HPDE6-E6E7 (cell line): ENCODE data around the gene HCN3.
A peak's percentile ranks its signal among the peaks of the same experiment; 100 is the strongest.
"Not testable (repeated sequence)": the region's sequence is repeated elsewhere in the genome, so short reads cannot be mapped to it uniquely, and the experiment has no call there.

Experiments
- DNase-seq: peaks from one replicate; pipeline ENCODE4 v3.0.0; 2011; ENCODE audit warnings: missing footprints; ENCODE audit errors: extremely low spot score

Gene HCN3

DNA sequence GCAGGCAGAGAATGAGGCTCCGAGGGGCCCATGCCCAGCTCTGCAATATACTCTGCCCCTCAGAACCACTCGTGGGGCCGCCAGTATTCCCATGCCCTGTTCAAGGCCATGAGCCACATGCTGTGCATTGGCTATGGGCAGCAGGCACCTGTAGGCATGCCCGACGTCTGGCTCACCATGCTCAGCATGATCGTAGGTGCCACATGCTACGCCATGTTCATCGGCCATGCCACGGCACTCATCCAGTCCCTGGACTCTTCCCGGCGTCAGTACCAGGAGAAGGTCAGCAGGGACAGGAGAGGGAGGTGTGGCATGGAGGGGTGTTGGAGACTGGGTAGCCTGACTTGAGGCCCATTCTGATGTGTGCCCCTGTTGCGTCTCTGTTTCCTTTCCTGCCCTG is 7.2 kb downstream of the HCN3 start:
- DNase-seq = no peak

DNA sequence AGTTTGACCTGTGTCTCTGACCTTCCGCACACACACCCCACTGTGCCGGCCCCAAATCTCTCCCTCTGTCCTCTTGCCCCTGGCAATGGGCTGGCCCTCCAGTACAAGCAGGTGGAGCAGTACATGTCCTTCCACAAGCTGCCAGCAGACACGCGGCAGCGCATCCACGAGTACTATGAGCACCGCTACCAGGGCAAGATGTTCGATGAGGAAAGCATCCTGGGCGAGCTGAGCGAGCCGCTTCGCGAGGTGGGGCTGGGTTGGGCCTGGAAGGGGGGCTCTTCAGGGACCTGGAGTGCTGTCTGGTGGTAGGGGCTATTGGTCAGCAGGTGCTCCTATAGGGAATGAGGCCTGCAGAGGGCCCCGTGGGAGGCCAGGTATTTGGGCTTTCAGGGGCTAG is 7.8 kb downstream of the HCN3 start:
- DNase-seq = no peak

DNA sequence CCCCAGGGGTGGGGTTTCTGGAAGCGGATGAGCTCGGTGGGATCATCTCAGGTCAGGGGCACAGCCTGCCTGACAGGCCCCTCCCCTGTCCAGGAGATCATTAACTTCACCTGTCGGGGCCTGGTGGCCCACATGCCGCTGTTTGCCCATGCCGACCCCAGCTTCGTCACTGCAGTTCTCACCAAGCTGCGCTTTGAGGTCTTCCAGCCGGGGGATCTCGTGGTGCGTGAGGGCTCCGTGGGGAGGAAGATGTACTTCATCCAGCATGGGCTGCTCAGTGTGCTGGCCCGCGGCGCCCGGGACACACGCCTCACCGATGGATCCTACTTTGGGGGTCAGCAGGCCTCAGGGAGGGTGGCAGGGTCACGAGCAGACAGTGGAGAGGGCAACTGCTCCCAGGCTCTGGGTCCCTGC is 8.4 kb downstream of the HCN3 start:
- DNase-seq = no peak

DNA sequence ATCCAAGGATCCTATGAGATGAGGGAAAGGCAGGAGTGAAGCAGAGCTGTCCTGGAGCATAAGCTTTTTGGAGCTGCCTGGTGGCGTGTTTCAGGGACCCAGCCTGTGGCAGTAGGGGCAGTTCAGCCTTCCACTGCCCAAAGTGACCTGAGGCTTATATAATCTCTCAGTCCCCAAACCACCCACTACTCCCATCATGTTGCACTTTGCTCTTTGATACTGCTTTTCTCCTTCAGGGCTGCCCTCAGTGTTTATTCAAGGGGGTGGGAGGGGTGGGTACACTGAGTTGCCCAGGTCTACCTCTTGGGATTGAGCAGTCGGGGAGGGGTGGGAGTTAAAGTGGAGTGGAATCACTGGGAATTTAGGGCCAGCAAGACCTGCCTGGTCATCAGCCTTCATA is 9.3 kb downstream of the HCN3 start:
- no peak for DNase-seq

DNA sequence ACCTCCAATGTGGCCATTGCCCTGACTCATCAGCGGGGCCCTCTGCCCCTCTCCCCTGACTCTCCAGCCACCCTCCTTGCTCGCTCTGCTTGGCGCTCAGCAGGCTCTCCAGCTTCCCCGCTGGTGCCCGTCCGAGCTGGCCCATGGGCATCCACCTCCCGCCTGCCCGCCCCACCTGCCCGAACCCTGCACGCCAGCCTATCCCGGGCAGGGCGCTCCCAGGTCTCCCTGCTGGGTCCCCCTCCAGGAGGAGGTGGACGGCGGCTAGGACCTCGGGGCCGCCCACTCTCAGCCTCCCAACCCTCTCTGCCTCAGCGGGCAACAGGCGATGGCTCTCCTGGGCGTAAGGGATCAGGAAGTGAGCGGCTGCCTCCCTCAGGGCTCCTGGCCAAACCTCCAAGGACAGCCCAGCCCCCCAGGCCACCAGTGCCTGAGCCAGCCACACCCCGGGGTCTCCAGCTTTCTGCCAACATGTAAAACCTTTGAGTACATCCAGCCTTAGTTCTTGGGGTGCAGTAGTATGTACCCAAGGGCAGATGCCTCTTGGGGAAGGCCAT is 10.8 kb downstream of the HCN3 start:
- DNase-seq = no peak

DNA sequence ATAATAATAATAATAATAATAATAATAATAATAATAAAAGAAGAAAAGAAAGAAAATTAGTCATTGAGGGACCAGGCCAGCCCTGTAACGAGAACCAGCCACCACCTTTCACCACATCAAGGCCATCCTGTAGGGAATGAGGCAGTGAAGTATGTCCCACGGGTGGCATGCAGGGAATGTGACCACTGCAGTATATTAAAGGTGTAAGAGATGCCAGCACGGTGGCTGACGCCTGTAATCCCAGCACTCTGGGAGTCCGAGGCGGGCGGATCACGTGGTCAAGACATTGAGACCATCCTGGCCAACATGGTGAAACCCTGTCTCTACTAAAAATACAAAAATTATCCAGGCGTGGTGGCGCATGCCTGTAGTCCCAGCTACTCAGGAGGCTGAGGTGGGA is 13.7 kb downstream of the HCN3 start:
- DNase-seq = not testable (repeated sequence)

DNA sequence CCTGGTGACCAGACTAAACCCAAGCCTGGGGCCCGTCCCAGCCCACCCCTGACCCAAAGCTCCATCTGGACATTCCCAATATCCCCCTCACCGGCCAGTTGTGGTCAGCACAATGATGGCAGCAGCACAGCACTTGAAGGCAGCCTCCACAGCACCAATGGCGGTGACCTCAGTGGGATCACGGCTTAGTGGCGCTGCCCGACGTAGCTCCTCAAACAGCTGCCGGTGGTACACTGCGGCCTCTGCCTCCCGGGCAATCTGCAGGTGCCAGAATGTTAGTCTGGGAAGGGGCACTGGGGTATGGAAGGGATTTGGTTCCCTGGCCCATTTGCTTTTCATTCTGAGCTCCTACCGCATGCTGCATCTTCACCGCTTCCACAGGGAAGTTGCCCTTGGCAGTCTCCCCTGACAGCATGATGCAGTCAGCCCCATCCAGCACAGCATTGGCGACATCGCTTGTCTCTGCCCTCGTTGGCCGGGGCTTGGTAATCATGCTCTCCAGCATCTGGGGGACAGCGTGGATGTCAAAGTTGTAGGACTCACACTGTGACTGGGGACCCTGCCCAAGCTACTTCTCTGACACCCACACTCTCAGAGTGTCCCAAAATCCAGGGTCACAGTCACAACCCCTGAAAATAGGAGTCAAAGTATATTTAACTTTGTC is 16.0 kb downstream of the HCN3 start:
- no peak for DNase-seq

DNA sequence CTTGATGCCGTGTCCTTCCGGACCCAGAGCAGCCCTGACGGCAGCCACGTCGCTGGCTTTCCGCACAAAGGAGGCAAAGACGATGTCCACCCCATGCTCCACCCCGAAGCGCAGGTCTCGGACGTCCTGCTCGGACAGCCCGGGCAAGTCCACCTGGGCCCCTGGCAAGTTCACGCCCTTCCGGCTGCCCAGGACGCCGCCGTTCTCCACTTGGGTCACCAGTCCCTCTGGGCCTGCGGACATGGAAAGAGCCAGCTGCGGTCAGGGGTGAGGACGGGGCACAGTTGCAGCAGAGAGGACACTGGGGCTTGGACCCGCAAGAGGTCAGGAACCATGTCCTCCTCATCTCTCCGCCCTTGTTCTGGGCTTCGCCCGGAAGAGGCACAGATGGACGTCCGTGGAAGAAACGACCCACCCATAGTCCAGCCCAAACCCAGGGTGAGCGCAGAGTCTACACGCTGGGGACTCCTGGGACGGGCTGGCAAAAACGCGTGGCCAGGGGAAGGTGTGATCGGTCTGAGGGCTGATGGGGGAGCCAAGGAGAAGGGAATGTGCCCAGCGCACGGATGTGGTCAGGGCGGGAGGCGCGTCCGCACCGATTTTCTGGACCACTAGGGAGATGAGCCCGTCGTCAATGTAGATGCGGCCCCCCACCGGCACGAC is 17.4 kb downstream of the HCN3 start:
- DNase-seq = no peak

DNA sequence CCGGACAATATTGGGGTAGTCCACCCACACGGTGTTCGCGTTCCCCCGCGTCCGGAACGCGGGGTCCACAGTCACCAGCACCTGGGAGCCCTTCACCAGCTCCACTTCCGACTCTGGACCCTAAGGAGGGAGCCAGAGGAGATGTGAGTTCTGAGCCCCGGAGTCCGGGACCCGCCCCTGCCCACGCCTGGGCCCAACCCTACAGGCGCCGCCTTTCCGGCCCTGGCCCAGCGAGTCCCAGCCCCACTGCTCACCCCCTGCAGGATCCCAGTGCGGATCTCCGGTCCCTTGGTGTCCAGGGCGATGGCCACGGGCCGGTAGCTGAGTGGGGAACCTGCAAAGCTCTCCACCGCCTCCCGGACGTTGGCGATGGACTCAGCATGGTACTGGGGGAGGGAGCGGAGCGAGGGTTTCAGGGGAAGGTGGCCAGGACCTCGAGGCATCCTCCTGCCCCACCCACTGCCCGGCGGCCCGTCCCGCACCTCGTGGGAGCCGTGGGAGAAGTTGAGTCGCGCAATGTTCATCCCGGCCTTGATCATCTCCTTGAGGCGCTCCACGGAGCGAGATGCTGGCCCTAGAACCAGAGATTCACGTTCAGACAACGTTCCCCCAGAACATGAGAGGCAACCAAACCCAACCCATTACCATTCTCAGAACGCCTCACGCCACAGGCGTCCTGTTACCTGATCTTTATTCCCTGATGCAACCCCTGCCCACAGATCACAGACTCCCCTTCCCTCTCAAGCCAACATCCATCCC is 18.1 kb downstream of the HCN3 start:
- DNase-seq = no peak

DNA sequence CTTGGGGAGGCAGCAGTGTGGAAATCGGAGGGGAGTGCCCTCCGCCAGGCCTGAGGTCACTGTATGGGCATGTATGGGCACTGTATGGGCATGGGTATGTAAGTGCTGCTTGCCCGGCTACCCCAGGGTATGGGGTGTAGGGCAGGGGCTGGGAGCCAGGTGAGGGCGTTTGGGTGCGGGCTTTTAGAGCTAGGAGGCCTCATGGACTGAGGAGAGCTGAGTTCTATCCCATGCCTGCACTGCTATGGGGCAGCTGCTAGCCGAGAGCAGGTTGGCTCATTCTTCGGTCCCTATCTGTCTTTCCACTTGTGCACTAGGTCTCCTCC is 18.6 kb downstream of the HCN3 start:
- DNase-seq = no peak

DNA sequence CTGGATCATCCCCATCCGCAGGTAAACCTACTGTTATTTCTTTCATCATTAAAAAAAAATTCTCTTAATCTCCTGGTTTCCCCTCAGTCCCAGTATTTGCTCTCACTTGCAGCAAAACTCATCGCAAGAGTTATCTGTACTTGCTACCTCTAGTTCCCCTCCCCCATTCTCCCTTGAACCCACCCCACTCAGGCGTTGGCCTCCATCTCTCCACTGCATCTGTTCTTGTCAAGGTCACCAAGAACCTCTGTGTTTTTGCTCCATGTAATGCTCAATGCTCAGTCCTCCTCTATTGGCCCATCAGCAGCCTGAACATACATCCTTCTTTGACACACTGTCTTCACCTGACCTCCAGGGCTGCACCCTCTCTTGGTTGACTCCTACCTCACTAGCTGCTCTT is 19.4 kb downstream of the HCN3 start:
- DNase-seq = no peak

DNA sequence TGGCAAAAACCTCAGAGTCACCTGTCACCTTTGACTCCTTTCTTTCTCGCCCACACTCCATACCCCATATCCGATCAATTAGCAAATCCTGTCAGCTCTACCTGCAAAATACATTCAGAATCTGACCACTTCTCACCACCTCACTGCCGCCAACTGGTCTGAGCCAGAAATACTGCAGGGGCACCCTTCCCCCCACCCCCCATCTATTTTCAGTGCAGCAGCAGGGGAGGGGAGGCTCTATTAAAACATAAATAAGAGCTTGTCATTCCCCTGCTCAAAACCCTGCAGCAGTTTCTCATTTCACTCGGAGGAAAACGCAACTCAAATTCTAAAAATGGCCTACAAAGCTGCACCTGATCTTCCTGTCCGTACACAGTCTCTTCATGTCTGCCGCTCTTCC is 20.1 kb downstream of the HCN3 start:
- no peak for DNase-seq

DNA sequence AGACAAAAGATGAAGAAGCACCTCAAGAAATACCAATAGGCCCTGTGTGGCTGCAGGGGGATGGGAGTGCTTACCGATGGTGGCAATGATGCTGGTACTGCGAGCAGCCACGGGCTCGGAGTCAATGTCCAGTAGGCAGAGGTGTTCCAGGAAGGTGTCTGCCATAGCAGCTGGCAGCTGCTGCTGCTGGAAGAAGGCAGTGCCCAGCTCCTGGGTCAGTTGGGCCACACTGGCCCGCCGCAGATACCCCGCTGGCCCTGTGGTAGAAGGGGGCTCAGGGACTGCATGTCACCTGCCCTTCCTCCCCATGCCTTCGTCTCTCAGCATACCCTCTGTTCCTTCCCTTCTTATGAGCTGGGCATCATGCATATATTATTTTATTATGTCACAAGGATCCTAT is 22.8 kb downstream of the HCN3 start:
- DNase-seq = no peak

DNA sequence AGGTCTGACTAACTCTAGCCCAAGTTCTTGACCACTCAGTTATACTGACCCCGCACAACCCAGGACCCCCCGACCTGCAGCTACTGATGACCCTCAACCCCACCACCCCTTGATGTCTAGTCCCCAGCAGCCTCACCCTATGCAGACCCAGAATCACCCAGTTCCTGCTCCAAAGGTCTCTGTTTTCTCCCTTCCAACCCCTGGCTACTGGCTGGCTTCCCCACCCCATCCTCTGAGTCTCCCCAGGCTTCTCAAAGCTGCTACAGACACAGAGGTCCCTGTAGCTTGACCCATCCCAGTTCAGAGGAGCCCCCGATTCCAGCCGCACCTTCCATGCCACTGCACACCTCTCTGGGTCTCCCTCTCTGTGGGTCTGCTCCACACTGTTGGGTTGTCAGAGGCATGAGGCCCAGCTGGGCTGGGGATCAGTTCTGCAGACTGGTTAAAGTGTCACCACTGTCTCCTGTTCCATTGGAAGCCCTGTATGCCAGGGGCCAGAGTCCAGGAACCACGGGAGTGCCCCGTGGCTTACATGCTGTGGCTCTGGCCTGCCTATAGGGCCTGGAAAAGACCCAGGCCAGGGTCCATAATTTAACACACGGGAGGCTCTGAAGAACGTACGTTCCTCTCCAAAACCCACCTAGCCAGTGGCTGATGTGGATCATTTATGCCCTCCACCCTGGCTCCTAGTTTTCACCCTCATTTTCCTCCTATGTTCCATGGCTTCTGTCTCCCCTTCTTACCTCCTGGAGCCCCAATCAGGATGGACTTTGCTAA is 23.5 kb downstream of the HCN3 start:
- DNase-seq = no peak

DNA sequence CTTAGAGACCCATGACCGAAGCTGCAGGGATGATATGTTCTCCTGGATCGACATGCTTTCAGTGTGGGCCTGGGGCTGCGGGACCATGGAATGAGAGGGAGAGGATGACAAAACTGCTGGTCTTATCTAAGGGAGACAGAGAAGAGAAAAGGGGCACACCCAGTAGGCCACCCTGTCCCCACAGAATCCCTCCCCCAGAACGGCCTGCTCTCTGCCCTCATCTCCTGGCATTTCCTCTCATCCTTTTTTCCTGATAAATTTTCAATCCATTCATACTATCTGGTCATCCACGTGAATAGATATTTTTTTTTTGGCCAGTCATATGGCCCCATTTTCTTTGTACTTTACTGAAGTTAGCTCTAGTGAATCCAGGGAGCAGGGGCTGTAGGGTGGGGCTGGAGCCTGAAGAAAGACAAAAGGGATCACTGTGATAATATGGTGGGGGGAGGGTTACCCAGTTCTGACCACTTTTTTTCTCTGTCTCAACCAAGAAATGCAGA is 24.1 kb downstream of the HCN3 start, which contains the start of gene PKLR:
Gene PKLR (minus strand): TSS at position 97 of the 500 bp plus-strand sequence. CDS start 43 bp downstream, at position 54.
- DNase-seq = no peak

DNA sequence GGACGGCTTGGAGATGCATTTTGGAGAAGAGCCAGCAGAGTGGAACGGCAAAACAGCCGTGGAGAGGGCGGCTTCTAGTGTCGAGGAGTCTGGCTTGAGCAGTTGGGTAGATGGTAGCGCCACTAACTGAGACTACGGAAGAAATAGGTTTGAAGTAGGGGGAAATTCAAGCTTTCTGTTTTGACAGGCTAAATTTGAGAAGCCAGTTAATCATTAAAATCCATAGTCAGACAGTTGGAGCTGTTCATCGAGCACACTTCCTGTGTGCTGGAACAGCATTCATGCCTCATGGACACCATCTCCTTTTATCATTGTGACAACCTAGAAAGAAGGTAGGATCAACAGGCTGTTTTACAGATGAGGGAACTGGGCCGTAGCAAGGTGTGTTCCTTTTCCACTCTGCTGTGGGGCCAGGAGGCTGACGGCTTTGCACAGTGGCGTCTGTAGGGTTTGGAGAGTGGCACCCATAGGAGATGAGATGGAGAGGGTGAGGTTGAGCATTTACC is 27.3 kb downstream of the HCN3 start:
- DNase-seq = no peak

DNA sequence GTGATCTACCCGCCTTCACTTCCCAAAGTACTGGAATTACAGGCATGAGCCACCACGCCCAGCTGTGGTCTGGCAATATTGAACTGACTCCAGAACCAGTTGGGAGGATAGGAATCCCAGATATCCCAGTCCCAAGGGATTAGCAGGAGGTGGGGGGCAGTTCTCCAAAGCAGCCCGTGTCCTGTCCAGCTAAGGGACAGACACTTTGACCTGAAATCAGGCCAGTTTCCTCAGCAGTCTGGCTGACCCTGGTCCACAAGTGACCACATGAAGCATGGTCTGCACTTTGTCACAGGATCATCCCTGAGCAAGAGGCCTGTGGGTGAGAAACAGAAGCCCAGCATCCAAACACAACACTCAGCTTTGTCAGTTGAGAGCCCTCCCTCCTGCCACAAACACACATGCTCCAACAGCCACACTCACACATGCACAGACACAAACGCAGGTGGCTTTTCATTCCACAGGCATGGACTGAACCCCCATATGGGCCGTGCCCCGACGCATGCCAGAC is 28.7 kb downstream of the HCN3 start:
- DNase-seq = no peak

DNA sequence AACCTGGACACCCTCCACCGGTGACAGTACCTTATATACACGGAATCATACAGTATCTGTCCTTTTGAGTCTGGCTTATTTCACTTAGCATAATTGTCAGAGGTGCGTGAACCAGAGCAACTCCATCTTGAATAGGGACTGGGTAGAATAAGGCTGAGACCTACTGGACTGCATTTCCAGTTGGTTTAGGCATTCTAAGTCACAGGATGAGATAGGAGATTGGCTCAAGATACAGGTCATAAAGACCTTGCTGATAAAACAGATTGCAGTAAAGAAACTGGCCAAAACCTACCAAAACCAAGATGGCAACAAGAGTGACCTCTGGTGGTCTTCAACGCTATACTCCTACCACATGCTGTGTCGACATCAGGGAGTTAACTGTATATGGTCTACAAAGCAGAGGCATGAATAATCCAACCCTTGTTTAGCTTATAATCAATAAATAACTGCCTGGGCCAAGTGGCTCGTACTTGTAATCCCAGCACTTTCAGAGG is 30.0 kb downstream of the HCN3 start:
- DNase-seq = no peak

DNA sequence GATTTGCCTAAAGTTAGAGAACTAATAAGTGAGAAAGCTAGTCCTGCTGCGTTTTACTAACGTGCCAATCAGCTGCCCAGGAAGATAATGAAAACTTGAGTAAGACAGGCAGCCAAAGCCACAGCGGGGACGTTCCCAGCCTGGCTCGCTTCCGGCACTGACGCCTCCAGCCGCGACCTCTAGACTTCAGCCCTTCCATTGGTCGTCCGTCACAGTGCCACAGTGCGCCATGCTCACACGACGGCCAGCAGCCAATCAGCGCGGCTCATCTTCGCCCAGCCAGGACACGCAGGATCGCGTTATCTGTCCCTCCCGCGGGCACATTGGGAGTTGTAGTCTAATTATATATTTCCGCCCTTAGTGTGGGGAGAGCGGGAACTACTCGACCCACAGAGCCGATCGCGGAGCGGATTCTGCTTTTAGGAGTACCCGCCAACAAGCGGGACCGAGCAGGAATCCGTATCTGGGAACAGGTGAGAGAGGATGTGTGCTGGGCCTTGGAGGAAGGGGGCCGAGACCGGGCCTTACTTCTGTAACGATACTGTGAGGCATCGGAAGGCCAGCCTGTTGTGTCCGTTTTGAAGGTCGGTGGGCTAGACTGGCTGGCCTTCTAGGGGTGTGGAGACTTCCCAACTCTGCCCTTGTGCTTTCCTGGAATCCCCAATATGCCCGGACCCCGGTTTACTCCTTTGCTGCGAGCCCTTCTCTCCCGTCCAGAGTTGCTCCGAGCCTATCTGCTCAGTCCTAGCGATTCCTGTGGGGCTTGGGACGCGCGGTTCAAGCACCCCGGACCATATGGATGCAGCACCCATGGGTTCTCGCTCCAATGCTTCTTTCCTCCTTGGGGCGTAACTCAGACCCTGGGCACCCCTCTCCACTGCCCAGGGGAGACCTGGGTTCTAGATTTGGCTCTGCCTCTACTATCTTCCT is 31.5 kb downstream of the HCN3 start, which contains the start of gene FDPS:
Gene FDPS (plus strand): TSS at position 374 of the 930 bp plus-strand sequence. CDS start 924 bp downstream, outside the sequence.
- peak; percentile 98 for DNase-seq
